ENCODE results near the gene CFAP74.

GRCh38 chr1:1874901-1875300 lies 128.7 kb downstream of the CFAP74 start:
- TF ChIP-seq GATA3 (IDR thresholded peaks at IDR 0.05; ENCODE audit: low read depth, low read length): no peak
- TF ChIP-seq GATA2 (IDR thresholded peaks at IDR 0.05; ENCODE audit: low read depth, low read length): no peak
